ENCODE measurements around the gene MYH7. TPM values are rescaled to one million over a fixed set of nuclear protein-coding genes. Genes with fewer than 3 reads are reported as not detected.

MYH7 gene
- total RNA-seq, 4 donors from 2014 or later = 0.27 TPM; not detected in 3

DNA sequence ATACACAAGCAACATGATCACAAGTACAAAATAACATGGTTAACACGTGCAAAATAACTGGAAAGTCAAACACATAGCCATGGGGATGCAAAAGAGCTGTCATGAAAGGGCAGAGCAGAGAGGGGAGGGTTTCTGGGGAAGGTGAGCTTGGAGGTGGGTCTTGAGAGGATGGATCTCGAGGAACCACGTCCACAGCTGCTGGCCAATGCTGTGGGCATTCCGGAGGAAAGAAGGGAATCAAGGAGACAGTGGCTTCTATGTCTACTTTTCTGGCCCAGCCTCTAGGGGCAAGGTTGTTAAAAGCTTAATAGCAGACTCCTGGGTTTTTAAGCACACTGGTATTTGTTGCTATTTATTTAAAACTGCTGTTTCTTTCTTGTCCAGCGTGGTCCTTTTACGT is 8.4 kb upstream of the MYH7 start:
- H3K36me3 ChIP-seq = no peaks in the 10 kb centered on the region
- WGBS, 2 donors = 77 to 81% methylated on average over 6 of the region's 6 CpGs
- no peaks in the 10 kb centered on the region for H3K9me3 ChIP-seq
- no peaks in the 10 kb centered on the region for H3K27me3 ChIP-seq
- no peak overlapping the region for H3K27ac ChIP-seq
- TF ChIP-seq, protein P1, sequence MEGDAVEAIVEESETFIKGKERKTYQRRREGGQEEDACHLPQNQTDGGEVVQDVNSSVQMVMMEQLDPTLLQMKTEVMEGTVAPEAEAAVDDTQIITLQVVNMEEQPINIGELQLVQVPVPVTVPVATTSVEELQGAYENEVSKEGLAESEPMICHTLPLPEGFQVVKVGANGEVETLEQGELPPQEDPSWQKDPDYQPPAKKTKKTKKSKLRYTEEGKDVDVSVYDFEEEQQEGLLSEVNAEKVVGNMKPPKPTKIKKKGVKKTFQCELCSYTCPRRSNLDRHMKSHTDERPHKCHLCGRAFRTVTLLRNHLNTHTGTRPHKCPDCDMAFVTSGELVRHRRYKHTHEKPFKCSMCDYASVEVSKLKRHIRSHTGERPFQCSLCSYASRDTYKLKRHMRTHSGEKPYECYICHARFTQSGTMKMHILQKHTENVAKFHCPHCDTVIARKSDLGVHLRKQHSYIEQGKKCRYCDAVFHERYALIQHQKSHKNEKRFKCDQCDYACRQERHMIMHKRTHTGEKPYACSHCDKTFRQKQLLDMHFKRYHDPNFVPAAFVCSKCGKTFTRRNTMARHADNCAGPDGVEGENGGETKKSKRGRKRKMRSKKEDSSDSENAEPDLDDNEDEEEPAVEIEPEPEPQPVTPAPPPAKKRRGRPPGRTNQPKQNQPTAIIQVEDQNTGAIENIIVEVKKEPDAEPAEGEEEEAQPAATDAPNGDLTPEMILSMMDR (IDR thresholded peaks at IDR 0.05) = no peak
- TF ChIP-seq POLR2A (IDR thresholded peaks at IDR 0.05) = no peak
- peaks cover 19 to 24% of the 10 kb centered on the region in 2 donors for H3K4me1 ChIP-seq
- intact Hi-C loops (cut with DNase I) = no loop called here
- no peak for DNase-seq
- H3K4me3 ChIP-seq (replicated peaks in 1 of 3) = no peak overlapping the region

DNA sequence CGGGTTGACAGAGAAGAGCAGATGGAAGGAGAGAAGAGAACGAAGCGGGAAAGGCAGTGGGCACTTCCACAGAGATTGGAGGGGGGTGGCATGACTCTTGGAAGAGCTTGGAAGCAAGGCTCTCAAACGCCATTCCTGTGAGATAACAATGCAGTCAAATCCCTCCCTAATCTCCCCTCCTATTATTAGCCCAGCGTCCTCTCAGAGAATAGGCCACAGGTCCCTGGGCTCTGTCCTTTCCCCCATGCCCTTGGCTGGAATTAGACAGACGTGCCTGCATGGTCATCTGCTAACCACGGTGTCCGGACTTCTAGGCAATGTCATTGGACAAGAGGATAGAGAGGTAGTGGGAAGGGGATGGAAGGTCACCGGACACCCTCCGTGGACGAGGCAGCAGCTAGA is 8.0 kb upstream of the MYH7 start:
- peaks cover 17 to 22% of the 10 kb centered on the region in 2 donors for H3K4me1 ChIP-seq
- DNase-seq = no peak
- intact Hi-C loops (cut with DNase I) = no loop called here
- TF ChIP-seq POLR2A (IDR thresholded peaks at IDR 0.05) = no peak
- TF ChIP-seq, protein P1 (IDR thresholded peaks at IDR 0.05) = no peak
- no peaks in the 10 kb centered on the region for H3K9me3 ChIP-seq
- no peak overlapping the region for H3K27ac ChIP-seq
- no peak overlapping the region for H3K4me3 ChIP-seq (replicated peaks in 1 of 3)
- WGBS, 2 donors = 83% methylated on average over 11 of the region's 11 CpGs
- no peaks in the 10 kb centered on the region for H3K27me3 ChIP-seq
- H3K36me3 ChIP-seq = no peaks in the 10 kb centered on the region

DNA sequence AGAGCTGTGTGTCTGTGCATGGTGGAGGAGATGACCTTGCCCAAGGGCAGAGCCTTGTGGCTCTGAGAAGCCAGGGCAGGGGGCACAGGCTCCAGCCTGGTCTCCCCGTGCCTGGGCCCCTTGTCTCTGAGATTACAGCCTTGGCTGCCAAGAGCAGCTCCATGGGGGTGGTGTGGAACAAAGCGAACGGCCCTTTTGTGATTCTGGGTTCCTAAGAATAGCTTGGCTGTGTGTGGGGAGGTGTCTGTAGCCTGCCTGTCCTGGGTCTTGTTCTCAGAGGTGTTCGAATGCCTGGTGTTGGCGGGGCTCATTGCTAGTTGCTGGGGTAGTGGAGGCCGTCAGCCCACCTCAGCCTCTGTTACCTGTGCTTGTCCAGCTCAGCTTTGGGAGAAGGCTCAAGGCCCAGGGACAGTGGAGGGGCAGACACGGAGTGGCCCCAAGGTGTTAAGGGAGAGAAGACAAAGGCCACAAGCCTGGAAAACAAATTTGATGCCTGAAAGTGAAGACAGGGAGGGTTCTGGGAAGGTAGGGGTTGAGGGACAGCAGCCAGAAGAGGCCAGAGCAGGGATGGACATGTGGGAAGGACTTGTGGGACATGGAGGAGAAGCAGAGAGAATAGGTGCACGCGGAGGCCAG is 7.4 kb upstream of the MYH7 start:
- Histone ChIP-seq H3K4me3 (replicated peaks in 1 of 3) (no peak overlapping the region), H3K27ac (no peak overlapping the region), H3K9me3 (no peaks in the 10 kb centered on the region), H3K27me3 (no peaks in the 10 kb centered on the region), H3K4me1 (peaks cover 11 to 17% of the 10 kb centered on the region in 2 donors), H3K36me3 (no peaks in the 10 kb centered on the region)
- WGBS, 2 donors = 77 to 81% methylated on average over 9 of the region's 9 CpGs
- DNase-seq = no peak
- TF ChIP-seq, protein P1 (IDR thresholded peaks at IDR 0.05) = no peak
- TF ChIP-seq POLR2A (IDR thresholded peaks at IDR 0.05) = no peak
- intact Hi-C loops (cut with DNase I) = no loop called here

DNA sequence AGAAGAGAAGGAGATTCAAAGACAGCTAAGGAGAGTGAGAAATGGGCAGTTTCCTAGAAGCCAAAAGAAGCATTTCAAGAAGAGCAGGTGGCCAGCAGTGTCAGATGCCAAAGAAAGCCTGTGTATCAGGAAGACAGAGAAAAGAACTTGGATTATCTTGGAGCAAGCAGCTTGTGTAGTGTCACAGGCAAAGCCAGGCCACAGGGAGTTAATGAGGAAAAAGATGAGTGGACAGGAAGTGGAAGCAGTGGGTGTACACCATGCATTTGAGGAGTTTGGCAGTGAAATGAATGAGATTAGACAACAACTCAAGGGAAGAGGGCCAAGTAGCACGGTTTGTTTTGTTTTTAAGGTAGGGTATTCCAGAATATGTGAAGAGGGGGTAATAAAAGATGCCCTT is 5.6 kb upstream of the MYH7 start:
- Histone ChIP-seq H3K36me3 (no peaks in the 10 kb centered on the region), H3K4me1 (peaks cover 0 to 12% of the 10 kb centered on the region in 2 donors), H3K4me3 (replicated peaks in 1 of 3) (no peak overlapping the region), H3K27me3 (no peaks in the 10 kb centered on the region), H3K27ac (no peak overlapping the region), H3K9me3 (no peaks in the 10 kb centered on the region)
- 2 to 6% methylated on average over 1 of the region's 1 CpG for WGBS, 2 donors
- DNase-seq = no peak
- TF ChIP-seq, protein P1 (IDR thresholded peaks at IDR 0.05) = no peak
- no peak for TF ChIP-seq POLR2A (IDR thresholded peaks at IDR 0.05)
- intact Hi-C loops (cut with DNase I) = no loop called here

DNA sequence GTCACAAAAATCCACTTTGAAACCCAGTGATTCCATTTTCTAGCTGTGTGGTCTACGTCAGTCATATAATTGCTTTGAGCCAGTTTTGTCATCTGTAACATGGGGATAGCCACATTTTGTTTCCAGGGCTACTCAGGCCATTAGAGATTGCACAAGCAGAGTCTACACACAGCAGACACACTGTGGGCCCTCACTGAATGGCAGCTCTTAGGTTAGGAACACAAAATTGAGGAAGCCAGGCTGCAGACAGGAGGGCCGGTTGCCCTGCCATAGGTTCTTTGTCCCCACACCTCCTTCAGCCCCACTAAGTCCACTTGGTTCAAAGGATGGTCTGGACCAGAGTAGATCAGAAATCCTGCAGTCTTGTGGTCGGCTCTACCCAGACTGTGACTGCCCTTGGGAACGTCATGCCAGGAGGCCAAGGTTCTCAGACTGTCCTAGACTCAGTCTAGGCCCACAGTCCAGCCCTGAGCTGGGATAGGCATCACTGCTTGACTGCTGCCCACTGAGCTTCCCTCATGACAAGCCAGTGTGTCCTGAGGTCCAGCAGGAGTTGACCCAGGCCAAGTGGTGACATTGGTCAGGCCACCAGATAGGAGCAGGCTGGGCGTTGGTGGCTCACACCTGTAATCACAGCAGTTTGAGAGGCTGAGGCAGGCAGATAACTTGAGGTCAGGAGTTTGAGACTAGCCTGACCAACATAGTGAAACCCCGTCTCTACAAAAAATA is 3.8 kb upstream of the MYH7 start:
- Histone ChIP-seq H3K4me3 (replicated peaks in 1 of 3) (no peak overlapping the region), H3K36me3 (no peaks in the 10 kb centered on the region), H3K27ac (no peak overlapping the region), H3K4me1 (peaks cover 0 to 11% of the 10 kb centered on the region in 2 donors), H3K27me3 (no peaks in the 10 kb centered on the region), H3K9me3 (no peaks in the 10 kb centered on the region)
- TF ChIP-seq POLR2A (IDR thresholded peaks at IDR 0.05) = no peak
- TF ChIP-seq, protein P1 (IDR thresholded peaks at IDR 0.05) = no peak
- DNase-seq = no peak
- WGBS, 2 donors = 91% methylated on average over 6 of the region's 6 CpGs
- intact Hi-C loops (cut with DNase I) = no loop called here

Data from thyroid gland (tissue), 4 donors.